ENCODE results near the gene ATXN7L1.

The ATXN7L1 gene

DNA sequence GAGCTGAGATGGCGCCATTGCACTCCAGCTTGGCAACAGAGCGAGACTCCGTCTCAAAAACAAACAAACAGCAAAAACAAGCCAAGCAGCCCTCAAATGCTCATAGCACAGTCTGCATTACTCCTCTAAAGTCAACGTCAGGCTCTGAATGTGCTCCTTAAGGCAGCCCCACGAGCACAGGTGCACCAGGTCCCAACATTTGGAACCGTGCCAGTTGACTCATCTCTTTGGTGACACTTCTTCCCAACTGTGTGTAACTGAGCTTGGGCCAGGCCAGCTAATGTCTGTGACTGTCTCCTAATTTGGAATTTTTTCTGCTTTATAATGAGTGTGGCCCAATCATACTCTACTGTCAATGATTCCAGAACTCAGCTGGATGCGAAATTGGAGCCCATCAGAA, 228.8 kb downstream of the ATXN7L1 start:
- DNase-seq (ENCODE audit: low spot score): no peak

DNA sequence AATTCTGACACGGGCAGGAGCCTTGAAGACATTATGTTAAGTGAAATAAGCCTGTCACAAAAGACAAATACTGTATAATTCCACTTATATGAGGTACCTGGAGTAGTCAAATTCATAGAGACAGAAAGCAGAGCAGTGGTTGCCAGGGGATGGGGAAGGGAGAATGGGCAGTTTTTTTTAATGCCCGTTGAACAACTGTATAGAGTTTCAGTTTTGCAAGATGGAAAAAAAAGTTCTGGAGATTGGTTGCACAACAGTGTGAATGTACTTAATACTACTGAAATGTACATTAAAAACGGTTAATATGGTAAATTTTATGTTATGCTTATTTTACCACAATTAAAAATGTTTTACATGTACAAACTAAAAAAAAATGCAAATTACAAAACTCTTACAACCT, 231.5 kb downstream of the ATXN7L1 start:
- no peak for DNase-seq (ENCODE audit: low spot score)

DNA sequence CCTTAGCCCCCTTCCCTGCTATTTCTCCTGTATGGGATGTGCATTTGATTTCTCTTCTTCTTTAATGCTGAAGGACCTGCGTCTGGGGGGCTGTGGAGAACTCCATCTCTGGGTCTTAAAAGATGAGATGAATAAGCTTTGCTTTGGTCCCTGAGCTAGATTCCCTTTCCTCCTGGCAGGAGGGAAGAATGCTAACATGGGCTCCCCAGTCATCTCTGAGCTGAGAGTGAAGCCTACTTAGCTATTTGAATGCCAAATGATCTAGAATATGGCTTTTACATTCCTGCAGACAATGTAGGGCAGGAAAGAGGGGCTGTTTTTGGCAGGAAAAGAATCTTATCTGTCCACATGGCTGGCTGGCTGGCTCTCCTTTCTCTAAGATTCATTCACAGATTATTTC, 232.5 kb downstream of the ATXN7L1 start:
- no peak for DNase-seq (ENCODE audit: low spot score)

DNA sequence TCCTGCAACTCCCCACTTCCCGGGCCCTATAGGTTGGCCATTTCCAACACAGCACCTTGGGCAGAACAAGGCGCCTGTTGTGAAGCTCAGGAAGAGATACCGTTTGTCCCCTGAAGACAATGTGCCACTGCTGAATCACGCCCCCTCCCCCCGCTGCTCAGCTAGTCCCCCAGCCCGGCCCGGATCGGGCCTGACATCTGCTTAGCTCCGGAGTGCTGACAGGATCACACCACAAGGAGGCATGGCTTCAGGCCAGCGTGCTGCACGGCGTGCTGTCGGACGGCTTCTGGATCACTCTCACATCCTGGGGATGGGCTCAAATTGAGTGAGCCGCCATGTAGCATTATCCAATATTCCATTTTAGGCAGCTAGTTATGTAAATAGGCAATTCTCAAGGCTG, 233.0 kb downstream of the ATXN7L1 start:
- no peak for DNase-seq (ENCODE audit: low spot score)

DNA sequence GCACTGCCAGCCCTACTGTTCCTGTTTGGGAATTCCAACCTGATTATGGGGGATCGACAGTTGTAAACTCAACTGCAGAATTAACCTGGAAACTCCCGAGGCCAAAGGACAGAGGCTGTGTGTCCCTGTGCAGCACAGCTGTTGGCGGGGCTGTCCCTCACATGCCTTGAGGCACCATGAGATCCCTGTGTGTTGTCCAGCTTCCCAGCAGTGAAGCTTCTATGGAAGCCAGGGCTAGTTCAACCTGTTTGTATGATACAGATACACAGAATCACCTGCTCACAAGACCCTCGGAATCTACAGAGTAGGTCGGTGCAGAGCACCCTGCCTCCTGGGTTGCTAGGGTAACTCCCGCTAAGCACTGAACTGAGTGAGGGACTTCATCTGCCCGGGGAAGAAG, 234.1 kb downstream of the ATXN7L1 start:
- DNase-seq (ENCODE audit: low spot score): no peak

DNA sequence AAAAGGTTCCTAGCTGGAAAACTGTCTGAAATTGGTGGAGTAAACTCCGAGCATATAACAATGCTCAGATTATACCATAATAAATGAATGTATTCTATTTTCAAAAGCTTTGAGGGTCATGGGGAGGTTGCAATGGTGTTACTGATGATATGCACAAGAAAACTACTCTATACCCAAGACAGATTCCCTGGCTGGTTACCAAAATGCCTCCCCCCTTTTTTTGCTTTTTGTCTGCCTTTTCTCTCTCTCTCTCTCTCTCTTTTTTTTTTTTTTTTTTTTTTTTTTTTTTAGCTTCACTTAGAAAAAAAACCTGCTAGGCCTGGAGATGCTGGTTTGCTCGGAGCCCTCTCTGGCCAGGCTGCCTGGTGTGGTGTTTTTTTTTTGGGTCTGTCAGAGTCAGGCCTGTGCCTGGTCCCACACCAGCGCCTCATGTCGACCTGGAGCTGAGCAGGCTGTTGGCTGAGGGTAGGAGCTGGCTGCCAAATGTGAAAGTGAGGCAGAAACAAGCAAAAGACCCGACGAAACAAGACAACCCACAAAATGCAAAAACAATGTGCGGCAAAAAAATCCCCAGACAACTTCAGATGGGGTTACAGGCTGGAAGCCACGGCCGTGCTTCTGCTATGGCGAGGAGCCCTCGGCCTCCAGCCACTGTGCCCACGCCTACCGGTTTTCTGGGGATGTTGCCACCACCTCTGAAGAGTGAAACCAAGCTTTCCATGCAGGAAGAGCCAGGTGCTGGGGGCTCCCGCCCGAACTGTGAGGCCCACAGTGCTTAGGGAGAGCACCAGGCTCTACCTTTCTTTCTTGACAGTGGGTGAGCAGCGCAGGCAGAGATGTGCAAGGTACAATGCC, 235.2 kb downstream of the ATXN7L1 start:
- no peak for DNase-seq (ENCODE audit: low spot score)

DNA sequence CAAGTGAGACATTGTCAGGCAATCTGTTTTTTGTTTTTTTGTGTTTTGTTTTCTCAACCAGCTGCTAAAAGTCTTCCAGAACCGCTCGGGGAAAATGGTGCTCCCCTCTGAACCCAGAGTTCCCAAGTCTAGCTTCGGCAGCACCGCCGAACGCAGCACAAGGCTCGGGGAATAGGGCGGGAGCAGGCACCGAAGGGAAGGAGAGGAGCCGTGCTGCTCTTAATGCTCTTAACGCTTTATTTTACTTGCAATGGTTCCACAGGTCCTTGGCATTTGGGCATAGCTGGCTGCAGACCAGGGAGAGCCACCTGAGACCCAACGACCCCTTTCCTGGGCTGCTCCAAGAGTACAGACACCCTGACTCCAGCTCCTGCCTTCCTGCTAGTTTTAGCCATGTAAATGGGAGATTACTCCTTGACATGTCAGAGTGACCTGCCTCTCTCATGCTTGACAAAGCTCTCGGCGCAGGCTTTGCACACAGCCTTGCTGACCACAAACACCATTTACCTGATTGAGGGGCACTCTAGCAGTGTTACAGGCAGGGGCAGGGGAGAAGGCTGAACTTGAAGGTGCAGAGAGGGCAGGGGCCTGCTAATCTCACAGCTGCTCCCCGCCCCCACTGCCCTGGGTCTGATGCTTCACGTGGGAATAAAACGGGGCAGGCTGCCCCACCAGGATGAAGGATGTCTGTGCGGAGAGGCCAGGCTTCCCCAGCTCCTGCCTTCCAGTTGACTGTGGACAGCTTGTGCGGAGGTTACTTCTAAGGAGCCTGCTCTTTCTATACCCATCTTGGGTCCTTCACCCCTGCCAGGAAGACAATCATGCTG, 236.5 kb downstream of the ATXN7L1 start:
- no peak for DNase-seq (ENCODE audit: low spot score)

DNA sequence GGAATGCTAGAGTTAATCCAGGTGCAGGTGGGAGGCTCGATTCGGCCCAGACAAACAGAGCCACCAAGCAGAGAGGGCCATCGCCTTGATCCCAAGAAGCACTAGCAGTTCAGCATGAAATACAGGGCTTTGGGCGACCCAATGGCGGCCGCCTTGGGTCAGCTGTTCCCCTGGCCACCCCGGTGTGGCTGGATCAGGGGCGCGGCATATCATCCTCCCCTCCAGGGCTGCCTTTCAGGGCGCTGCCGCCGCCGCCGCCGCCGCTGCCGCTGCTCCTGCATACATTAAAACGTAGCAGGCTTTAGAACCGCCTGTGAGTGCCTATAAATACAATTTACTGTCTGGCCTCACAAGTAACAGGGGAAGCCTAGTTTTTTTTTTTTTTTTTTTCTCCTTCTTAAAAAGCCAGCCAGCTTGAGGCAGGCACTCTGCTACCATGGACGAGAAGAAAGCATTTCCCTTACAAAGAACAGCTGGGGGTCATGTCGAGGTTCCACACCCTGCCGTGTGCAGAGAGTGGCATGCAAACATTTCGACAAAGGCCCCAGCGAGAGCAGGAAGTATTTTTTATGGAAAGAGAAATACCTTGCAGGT, 237.4 kb downstream of the ATXN7L1 start:
- DNase-seq (ENCODE audit: low spot score): no peak

DNA sequence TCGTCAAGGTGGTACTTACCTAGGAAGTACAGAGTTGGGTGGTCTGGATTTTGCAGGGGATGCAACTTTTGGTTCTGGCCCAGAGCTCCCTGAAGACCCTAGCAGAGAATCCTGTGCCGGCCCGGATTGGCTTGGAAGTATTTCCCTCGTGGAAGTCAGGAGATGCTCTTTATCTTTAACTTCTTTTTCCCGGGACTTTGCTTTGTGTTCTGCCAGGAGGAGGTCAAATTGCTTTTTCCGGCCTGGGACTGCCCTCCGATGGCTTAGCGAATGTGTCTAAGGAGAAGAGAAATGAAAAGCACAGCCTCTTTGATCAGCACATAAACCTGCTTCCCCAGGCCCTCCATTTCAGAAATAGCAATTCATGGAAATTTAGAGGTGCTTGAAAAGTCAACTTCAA, 238.1 kb downstream of the ATXN7L1 start:
- DNase-seq (ENCODE audit: low spot score): no peak

DNA sequence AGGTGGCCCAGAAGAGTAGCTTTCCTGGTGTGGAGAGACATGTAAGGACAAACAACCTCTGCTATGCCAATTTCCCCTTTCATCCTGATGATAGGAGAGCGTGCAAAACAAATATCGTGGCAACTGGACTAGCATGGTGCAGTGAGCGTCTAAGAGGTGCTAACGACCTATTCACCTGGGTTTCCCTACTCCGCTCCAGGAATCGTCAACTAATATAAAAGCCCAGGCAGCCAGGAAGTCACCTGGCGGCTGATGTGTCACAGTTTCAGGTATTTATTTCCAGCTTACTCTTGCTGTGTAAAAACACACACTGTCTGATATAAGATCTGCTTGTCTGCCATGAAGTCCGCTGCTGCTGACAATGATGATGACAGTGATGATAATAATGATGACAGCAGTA, 238.6 kb downstream of the ATXN7L1 start:
- DNase-seq (ENCODE audit: low spot score): no peak

DNA sequence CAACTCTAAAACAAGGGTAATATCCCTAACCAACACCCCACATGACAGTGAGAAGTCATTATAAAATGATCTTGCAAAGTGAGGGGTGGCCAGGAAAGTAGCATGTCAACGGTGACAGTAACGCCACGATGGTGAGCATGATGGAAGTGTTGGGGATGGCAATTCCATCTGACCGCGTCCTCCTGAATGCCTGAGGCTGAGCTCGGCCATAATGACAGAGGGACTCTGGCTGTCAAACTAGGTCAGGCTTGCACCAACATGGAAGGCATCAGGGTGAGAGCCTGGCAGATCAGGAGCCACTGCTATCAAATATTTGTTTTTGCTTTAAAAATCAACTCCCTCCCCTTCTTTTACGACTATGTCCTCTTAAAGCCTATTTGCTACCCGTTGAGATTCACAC, 239.4 kb downstream of the ATXN7L1 start:
- no peak for DNase-seq (ENCODE audit: low spot score)

DNA sequence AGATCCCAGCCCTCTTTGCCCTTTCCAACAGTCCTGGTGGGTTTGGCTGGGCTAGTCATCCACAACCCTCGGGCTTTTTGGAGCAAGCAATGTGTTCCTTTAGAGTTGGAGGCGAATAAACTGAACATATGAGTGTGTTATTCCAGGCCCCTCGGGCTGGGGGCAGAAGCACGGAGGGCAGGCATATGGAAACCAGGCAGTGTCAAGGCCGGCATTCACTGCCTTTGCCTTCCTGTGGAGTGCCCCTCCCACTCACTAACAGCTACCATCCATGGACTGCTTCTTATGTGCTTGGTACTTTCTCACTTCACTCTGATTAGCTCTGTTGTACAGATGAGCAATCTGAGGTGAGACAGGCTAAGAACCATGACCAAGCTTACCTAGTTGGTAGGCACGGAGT, 241.2 kb downstream of the ATXN7L1 start:
- no peak for DNase-seq (ENCODE audit: low spot score)

DNA sequence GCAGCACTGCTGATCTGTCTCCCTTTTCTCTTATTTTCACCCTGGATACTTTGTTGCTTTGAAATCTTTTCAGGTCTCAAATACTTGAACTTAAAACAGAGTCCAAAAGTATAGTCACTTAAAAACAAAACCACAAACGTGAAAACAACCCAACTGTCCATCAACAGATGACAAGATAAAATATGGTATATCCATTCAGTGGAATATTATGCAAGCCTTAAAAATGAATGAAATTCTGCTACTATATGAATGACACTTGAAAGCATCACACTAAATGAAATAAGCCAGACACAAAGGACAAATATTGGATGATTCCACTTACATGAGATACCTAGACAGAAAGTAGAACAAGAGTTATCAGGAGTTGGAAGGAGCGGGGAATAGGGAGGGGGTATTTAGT, 250.4 kb downstream of the ATXN7L1 start:
- DNase-seq (ENCODE audit: low spot score): no peak

DNA sequence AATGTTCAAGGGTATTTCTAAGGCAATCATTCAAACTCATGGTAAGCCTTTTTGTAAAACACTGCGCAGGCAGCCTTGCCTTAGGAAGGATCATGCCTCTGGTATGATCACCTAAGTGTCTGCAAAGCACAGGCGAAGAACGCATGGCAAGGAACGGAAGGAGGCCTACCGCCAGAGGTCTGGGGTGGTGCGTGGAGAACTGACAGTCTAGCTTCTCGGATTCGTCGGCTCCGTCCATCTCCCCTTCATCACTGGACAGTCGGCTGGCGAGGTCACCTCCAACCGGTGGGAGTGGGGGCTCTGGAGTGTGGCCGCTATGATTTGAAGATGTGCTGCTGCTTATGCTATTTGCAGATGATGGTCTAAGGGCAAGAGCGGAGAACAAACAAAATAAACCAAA, 252.5 kb downstream of the ATXN7L1 start:
- no peak for DNase-seq (ENCODE audit: low spot score)

DNA sequence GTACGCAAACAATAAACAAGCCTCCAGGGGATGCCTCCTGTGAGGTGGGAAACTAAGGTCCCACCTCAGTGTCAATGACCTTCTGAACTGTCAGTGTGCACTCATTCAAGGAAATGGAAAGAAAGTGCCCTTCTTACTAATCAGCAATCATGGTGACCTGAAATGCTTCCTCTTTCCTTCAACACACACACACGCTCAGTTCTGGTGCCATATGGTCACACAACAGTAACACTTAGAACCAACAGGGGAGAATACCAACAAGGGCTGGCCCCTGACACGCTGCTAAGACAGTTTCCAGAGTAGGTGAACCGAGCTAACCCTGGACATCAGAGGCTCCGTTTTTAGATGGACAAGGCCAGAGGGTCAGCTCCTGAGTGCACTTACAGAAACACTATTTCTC, 253.0 kb downstream of the ATXN7L1 start:
- DNase-seq (ENCODE audit: low spot score): no peak

DNA sequence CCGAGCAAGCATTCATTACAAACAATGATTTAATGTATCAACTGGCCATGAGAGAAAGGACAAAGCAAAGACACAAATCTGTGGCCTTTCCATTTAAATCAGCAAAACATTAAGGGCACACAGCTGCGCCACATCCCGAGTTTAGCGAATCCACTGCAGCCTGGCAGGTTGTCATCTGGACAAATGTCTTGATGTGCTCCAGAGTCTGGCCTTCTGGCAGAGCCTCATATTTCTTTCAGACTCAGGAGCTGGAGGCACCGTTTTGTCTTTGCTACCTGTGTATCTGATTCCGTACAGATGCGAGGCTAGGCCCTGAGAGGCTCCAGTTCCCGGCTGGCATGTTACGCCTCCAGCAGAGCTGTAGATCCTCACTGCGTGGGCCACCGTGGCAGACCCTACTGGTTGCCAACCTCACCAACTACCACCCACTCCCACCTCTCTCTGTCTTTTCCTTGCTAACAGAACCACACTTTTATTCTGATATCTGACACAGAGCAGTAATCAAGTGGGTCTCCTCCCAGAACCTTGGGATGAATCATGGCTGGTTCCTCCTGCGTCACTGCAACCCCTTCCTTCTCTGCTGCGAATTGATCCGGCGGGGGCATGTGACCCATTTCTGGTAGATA, 254.2 kb downstream of the ATXN7L1 start:
- no peak for DNase-seq (ENCODE audit: low spot score)

DNA sequence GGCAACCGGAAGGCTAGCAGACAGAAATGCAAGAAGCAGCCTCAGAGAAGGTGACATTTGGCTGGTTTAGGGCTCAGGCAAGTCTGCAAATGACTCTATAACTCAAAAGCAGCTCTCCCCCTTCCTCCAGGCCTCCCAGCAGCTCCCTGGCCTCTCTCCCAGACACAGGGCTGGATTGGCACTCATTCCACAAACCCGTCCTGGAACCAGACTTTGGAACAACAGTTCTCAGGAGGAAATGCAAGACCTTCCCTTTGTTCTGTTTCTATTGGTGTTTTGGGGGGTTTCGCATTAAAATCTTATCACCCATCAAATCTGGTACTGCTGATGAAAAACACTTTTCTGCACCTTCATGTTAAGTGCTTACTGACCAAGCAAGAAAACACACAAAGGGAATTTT, 254.8 kb downstream of the ATXN7L1 start:
- DNase-seq (ENCODE audit: low spot score): peak; percentile 71

DNA sequence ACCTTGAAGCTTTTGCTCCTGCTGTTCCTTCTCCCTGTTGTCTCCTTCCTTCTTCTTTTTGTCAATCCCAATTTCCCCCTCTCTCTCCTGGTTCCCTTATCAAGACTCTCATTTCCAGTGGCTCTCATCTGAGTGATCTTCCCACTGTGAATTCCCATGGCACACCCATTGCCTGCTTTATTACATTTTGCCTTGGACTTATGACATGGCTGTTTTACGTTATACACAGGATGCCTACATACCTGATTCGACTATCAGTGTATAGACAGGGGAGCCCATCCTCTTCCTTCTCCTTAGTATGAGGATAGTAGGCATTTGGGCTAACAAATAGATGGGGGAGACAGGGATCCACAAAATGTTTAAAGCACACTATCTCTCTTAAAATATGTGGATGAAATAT, 255.2 kb downstream of the ATXN7L1 start:
- no peak for DNase-seq (ENCODE audit: low spot score)

DNA sequence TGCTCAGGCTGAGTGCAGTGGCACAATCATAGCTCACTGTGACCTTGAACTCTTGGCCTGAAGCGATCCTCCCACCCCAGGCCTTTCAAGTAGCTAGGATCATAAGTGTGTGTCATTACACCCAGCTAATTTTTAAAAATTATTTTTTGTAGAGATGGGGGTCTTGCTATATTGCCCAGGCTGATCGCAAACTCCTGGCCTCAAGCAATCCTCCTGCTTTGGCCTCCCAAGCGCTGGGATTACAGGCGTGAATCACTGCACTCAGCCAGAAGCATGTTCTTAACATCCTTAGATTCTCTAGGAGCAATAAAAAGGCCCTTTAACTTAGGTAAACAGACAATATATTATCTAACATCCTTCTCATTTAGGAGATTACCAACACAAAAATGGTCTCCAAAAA, 256.8 kb downstream of the ATXN7L1 start:
- no peak for DNase-seq (ENCODE audit: low spot score)

DNA sequence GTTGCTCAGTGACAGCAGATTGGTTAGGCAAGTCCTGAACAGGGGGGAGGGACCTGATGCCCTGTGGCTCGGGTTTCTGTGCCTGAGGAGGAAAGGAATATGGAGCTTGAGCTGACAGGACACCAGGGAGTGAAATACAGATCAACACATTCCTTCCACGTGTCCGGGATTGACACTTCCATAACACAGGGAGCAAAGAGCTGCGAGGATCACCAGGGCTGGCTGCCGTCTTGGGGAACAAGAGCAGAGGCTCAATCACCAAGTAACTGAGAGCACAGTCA, 258.4 kb downstream of the ATXN7L1 start:
- DNase-seq (ENCODE audit: low spot score): no peak

DNA sequence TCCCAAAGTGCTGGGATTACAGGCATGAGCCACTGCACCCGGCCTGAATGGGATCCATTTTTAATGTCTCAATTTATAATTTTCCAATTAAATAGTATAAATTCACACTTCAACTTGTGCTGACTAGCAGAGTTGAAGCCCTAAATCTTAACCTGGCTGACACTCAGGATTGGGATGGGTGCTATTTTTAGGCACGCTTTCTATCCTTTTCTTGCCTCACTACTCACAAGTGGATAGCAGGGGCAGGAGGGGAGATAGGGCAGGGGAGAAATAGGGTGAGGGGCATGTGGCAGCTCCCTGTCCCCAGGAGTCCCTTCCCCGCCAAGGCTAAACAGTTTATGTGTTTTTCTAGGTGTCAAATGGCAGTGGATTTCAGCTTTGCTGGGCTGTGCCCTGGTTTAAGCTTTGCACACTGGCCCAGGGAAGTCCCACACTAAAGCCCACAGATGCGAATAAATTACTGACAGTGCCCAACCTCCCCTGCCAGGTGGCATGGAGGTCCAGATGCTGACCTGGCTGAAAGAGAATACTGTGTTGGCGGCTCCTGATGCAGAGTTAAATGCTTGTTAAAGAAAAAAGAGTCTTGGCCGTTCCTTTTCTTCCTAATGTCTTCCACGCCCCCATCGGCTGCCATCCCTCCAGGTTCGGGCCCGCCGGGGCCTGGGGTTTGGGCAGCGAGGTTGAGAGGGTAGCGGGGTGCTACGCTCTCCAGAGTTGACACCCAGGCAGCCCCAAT, 259.0 kb downstream of the ATXN7L1 start:
- no peak for DNase-seq (ENCODE audit: low spot score)

DNA sequence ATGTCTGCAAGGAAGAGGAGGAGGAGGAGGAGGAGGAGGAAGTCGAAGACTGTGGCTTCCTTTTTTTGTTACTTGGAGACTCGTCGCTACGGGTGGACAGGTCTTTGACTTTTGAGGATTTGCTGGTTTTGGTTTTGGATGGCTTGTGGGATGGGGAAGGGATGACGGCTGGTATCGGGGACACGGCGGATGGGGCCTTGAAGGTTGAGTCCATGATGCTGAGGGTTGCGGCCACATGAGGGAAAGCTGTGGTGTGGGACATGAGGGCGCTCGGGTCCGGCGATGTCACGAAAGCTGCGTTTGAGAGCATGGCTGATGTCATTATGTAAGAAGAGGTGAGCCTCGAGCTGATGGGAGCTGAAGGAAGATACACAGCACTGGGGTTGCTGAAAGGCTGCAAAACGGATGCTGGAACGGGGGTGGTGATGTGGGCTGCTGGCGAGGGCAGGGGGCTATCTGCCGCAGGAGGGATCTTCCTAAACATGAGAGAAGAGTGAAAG, 262.0 kb downstream of the ATXN7L1 start:
- no peak for DNase-seq (ENCODE audit: low spot score)
